ENCODE results near the gene GRK5. TPM values are rescaled to one million over a fixed set of nuclear protein-coding genes. Genes with fewer than 3 reads are reported as not detected.

GRK5 gene
- total RNA-seq, 1 experiment from 2014 or later, result 1.2 TPM

- Histone ChIP-seq H3K56ac (ENCODE audit: insufficient read length, low read depth, low read length) (no peak overlapping the region), H2BK12ac (ENCODE audit: insufficient read length, low read depth, low read length) (no peak overlapping the region), H2BK120ac (ENCODE audit: low read depth, low read length, poor library complexity, severe bottlenecking) (no peak overlapping the region), H2AFZ (ENCODE audit: low read length) (no peak overlapping the region), H3T11ph (ENCODE audit: low read length) (no peak overlapping the region), H2BK15ac (ENCODE audit: low read depth, low read length) (no peak overlapping the region), H3K4ac (ENCODE audit: low read depth, low read length) (no peak overlapping the region), H3K27me3 (ENCODE audit: insufficient read depth, low read length) (no peaks in the 10 kb centered on the region), H3K9ac (ENCODE audit: extremely low read depth, insufficient read length, low read length) (no peak overlapping the region), H3K23me2 (ENCODE audit: insufficient read length, low read depth, low read length, poor library complexity, severe bottlenecking) (peaks cover 3% of the 10 kb centered on the region), H3K9me3 (ENCODE audit: control insufficient read depth, low read depth, low read length) (no peaks in the 10 kb centered on the region), H3K4me1 (ENCODE audit: insufficient read depth, low read length) (no peaks in the 10 kb centered on the region), H3K23ac (ENCODE audit: insufficient read length, low read depth, low read length) (no peak overlapping the region), H3K14ac (ENCODE audit: insufficient read depth, low read length) (no peak overlapping the region), H3K79me1 (ENCODE audit: insufficient read depth, low read depth, low read length, poor library complexity, severe bottlenecking) (no peaks in the 10 kb centered on the region), H2BK20ac (ENCODE audit: low read depth, low read length, poor library complexity, severe bottlenecking) (no peak overlapping the region), H3K4me2 (ENCODE audit: insufficient read depth, insufficient read length, low read length) (no peak overlapping the region), H2BK5ac (ENCODE audit: insufficient read length, low read length) (no peak overlapping the region), H4K20me1 (ENCODE audit: control insufficient read depth, insufficient read depth, insufficient read length) (no peaks in the 10 kb centered on the region), H4K5ac (ENCODE audit: insufficient read length, low read depth, low read length) (no peak overlapping the region), H3K79me2 (ENCODE audit: insufficient read depth, low read length) (no peaks in the 10 kb centered on the region), H3K27ac (ENCODE audit: insufficient read length, low read depth, low read length) (no peak overlapping the region), H4K8ac (replicated peaks; ENCODE audit: insufficient read length, low read depth, low read length) (no peak overlapping the region), H2AK5ac (ENCODE audit: insufficient read length, low read length) (no peak overlapping the region), H4K91ac (ENCODE audit: insufficient read length, low read depth, low read length) (no peak overlapping the region), H3K18ac (ENCODE audit: insufficient read length, low read depth, low read length) (no peak overlapping the region)
- Mint-ChIP-seq H3K36me3 (ENCODE audit: insufficient read depth in 1 of 3, low read depth in 3 of 3) (no peaks in the 10 kb centered on the region), H3K4me1 (peaks cover 6 to 24% of the 10 kb centered on the region in 2 experiments), H3K4me3 (no peak overlapping the region), H3K27ac (no peak overlapping the region), H3K9me3 (no peaks in the 10 kb centered on the region; a peak in 2 of 5 replicates), H3K27me3 (ENCODE audit: low read depth) (peaks cover 33% of the 10 kb centered on the region)
- DNase-seq, result no peak
- no peak for TF ChIP-seq CTCF (conservative IDR thresholded peaks at IDR 0.05)
- WGBS (ENCODE audit: extremely low coverage, insufficient read length, low lambda C conversion rate), result no CpG with 5 or more reads among the region's 11 CpGs
Measured at GRCh38 chr10:119493155-119493554, 285.8 kb downstream of the GRK5 start.

All from H9 (cell line).